ENCODE results near the gene MBNL1. TPM values are rescaled to one million over a fixed set of nuclear protein-coding genes. Genes with fewer than 3 reads are reported as not detected.

The MBNL1 gene
- polyA plus RNA-seq, 1 donor (not counting 4 experiments of a cell fraction or from before 2014, with no cell fraction given): 58.3 TPM

DNA sequence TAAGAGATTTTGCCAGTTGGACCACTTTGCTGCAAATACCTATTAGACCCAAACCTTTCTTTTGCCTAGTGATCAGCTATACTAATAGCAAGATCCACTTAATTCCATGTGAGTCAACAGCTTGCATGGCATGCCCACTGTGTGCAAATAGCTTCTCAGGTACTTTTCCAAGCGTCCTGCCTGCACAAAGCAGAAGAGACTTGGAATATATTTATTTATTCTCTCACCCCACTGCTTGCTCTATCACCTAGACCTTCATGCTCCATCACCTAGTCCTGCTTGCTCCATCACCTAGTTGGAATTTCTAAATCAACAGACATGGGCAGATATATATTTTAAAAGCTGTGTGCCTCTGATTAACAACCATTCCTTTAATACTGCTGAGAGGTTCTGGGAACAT, 47.6 kb downstream of the MBNL1 start:
- Histone ChIP-seq H3K27ac (ENCODE audit: control insufficient read depth, insufficient read depth, low read length) (no peak overlapping the region), H2AFZ (ENCODE audit: control insufficient read depth, low read length) (no peak overlapping the region), H3K36me3 (ENCODE audit: control insufficient read depth in 2 of 2, extremely low read depth in 1 of 2, insufficient read depth in 2 of 2, low read length in 2 of 2) (peaks cover 0 to 5% of the 10 kb centered on the region in 2 experiments), H3K9me3 (ENCODE audit: control insufficient read depth, low read depth, low read length) (no peaks in the 10 kb centered on the region), H3K79me2 (ENCODE audit: control insufficient read depth, insufficient read depth, low read length) (peaks cover 76% of the 10 kb centered on the region), H3K4me3 (ENCODE audit: control insufficient read depth in 2 of 3, extremely low read depth in 1 of 3, insufficient read depth in 2 of 3, low read depth in 1 of 3, low read length in 3 of 3) (no peak overlapping the region), H3K4me2 (ENCODE audit: control insufficient read depth, extremely low read depth, insufficient read depth, low read depth, low read length) (no peak overlapping the region), H3K9me1 (ENCODE audit: control insufficient read depth, extremely low read depth, insufficient read depth, low read length) (no peaks in the 10 kb centered on the region), H3K9ac (ENCODE audit: control insufficient read depth, extremely low read depth, insufficient read depth, low read length) (no peak overlapping the region), H3K4me1 (ENCODE audit: control insufficient read depth, extremely low read depth, insufficient read depth, low read length) (peaks cover 11% of the 10 kb centered on the region), H3K27me3 (ENCODE audit: control insufficient read depth, extremely low read depth, insufficient read depth, low read length) (no peaks in the 10 kb centered on the region), H4K20me1 (ENCODE audit: control insufficient read depth, extremely low read depth, insufficient read depth, low read length) (no peaks in the 10 kb centered on the region)
- FAIRE-seq (no peak), DNase-seq (ENCODE audit: low read depth, low spot score) (no peak)
- dilution Hi-C loops (cut with MboI; ENCODE audit: extremely low pct_ligation_motif_present, low sequenced_read_pairs): no loop called here
- TF ChIP-seq, protein P1, sequence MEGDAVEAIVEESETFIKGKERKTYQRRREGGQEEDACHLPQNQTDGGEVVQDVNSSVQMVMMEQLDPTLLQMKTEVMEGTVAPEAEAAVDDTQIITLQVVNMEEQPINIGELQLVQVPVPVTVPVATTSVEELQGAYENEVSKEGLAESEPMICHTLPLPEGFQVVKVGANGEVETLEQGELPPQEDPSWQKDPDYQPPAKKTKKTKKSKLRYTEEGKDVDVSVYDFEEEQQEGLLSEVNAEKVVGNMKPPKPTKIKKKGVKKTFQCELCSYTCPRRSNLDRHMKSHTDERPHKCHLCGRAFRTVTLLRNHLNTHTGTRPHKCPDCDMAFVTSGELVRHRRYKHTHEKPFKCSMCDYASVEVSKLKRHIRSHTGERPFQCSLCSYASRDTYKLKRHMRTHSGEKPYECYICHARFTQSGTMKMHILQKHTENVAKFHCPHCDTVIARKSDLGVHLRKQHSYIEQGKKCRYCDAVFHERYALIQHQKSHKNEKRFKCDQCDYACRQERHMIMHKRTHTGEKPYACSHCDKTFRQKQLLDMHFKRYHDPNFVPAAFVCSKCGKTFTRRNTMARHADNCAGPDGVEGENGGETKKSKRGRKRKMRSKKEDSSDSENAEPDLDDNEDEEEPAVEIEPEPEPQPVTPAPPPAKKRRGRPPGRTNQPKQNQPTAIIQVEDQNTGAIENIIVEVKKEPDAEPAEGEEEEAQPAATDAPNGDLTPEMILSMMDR (optimal IDR thresholded peaks at IDR 0.05 in 1 of 3, IDR thresholded peaks at IDR 0.05 in 1 of 3, conservative IDR thresholded peaks at IDR 0.05 in 1 of 3; ENCODE audit: extremely low read depth in 1 of 3, insufficient read depth in 2 of 3, low read length in 3 of 3): no peak
- TF ChIP-seq EZH2 (IDR thresholded peaks at IDR 0.05; ENCODE audit: low read length): no peak

- H3K4me3 ChIP-seq (ENCODE audit: control insufficient read depth in 2 of 3, extremely low read depth in 1 of 3, insufficient read depth in 2 of 3, low read depth in 1 of 3, low read length in 3 of 3): no peak overlapping the region
- no peak overlapping the region for H3K27ac ChIP-seq (ENCODE audit: control insufficient read depth, insufficient read depth, low read length)
- no peak overlapping the region for H2AFZ ChIP-seq (ENCODE audit: control insufficient read depth, low read length)
- dilution Hi-C loops (cut with MboI; ENCODE audit: extremely low pct_ligation_motif_present, low sequenced_read_pairs): no loop called here
- peaks cover 11% of the 10 kb centered on the region for H3K4me1 ChIP-seq (ENCODE audit: control insufficient read depth, extremely low read depth, insufficient read depth, low read length)
- TF ChIP-seq, protein P1 (optimal IDR thresholded peaks at IDR 0.05 in 1 of 3, IDR thresholded peaks at IDR 0.05 in 1 of 3, conservative IDR thresholded peaks at IDR 0.05 in 1 of 3; ENCODE audit: extremely low read depth in 1 of 3, insufficient read depth in 2 of 3, low read length in 3 of 3): no peak
- no peak for TF ChIP-seq EZH2 (IDR thresholded peaks at IDR 0.05; ENCODE audit: low read length)
- H3K79me2 ChIP-seq (ENCODE audit: control insufficient read depth, insufficient read depth, low read length): peaks cover 78% of the 10 kb centered on the region
- DNase-seq (ENCODE audit: low read depth, low spot score): no peak
- H3K27me3 ChIP-seq (ENCODE audit: control insufficient read depth, extremely low read depth, insufficient read depth, low read length): no peaks in the 10 kb centered on the region
- H3K9me3 ChIP-seq (ENCODE audit: control insufficient read depth, low read depth, low read length): no peaks in the 10 kb centered on the region
- H3K4me2 ChIP-seq (ENCODE audit: control insufficient read depth, extremely low read depth, insufficient read depth, low read depth, low read length): no peak overlapping the region
- H3K9me1 ChIP-seq (ENCODE audit: control insufficient read depth, extremely low read depth, insufficient read depth, low read length): no peaks in the 10 kb centered on the region
- no peak overlapping the region for H3K9ac ChIP-seq (ENCODE audit: control insufficient read depth, extremely low read depth, insufficient read depth, low read length)
- H4K20me1 ChIP-seq (ENCODE audit: control insufficient read depth, extremely low read depth, insufficient read depth, low read length): no peaks in the 10 kb centered on the region
- H3K36me3 ChIP-seq (ENCODE audit: control insufficient read depth in 2 of 2, extremely low read depth in 1 of 2, insufficient read depth in 2 of 2, low read length in 2 of 2): peaks cover 0 to 5% of the 10 kb centered on the region in 2 experiments
- FAIRE-seq: no peak
Measured at GRCh38 chr3:152317184-152317583, 48.5 kb downstream of the MBNL1 start.
